ENCODE measurements around the gene SIRPD.

The SIRPD gene

DNA sequence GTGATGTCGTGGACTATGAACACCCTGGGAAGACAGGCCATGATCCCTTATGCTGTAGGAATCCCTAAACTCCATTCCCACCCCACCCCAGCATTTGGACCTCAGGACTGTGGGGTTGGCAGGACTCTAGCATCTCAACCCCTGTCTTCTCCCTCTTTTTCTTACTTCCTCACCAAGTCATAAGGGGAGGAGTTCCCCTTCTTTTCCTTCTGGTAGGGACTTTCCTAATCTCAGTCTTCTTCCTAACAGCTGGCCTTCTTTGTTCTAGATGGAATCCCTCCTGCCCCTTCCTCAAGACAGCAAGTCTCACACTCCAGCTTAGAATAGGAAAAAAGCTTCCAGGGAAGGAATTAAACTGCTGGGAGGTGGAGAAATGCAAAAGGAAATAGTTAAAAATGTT, 64.0 kb downstream of the SIRPD start:
- Histone ChIP-seq H3K4me3 (no peak overlapping the region), H3K9me3 (no peaks in the 10 kb centered on the region), H3K27ac (no peak overlapping the region), H3K4me1 (no peaks in the 10 kb centered on the region), H3K36me3 (no peaks in the 10 kb centered on the region), H3K27me3 (peaks cover 0 to 4% of the 10 kb centered on the region in 2 donors)
- intact Hi-C loops (cut with DNase I; ENCODE audit: low total_unique reads), result no loop called here
- no peak for DNase-seq
- TF ChIP-seq, protein P1, sequence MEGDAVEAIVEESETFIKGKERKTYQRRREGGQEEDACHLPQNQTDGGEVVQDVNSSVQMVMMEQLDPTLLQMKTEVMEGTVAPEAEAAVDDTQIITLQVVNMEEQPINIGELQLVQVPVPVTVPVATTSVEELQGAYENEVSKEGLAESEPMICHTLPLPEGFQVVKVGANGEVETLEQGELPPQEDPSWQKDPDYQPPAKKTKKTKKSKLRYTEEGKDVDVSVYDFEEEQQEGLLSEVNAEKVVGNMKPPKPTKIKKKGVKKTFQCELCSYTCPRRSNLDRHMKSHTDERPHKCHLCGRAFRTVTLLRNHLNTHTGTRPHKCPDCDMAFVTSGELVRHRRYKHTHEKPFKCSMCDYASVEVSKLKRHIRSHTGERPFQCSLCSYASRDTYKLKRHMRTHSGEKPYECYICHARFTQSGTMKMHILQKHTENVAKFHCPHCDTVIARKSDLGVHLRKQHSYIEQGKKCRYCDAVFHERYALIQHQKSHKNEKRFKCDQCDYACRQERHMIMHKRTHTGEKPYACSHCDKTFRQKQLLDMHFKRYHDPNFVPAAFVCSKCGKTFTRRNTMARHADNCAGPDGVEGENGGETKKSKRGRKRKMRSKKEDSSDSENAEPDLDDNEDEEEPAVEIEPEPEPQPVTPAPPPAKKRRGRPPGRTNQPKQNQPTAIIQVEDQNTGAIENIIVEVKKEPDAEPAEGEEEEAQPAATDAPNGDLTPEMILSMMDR (IDR thresholded peaks at IDR 0.05), result no peak

DNA sequence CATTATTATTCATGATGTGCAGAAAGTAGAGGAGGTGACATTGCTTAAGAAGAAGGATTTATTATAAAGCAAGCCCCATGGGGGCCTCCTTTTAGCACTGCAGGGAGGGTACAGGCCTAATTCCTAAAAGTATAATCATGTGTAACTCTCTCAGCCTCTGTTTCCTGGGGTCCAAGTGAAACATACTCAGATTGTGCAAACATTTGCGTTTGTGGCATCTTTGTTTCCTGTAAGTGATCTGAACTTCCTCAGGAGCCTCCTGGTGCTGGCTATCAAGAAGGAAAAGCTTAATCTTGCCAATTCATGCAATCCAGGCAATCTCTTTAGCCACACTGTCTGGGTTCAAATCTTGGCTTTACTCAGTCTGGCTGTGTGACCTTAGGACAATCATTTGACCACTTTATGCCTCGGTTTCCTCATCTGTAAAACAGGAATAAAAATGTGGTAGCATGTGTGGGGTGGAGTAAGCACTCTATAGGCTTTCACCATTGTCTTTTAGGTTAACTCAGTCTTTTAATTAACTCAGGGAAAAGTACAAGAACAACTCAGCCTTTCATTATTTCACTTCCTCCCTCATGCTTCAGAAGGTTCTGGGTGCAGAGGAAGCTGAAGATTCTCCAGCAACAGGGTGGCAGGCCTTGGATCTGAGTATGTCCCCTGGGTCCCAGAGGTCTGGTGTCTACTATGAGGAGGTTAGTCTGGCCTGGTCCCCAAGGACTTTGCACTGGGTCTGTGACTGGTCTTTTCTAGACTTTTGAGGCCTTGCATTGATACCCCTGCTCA, 65.5 kb downstream of the SIRPD start:
- no peak for DNase-seq
- TF ChIP-seq, protein P1 (IDR thresholded peaks at IDR 0.05), result no peak
- H3K27me3 ChIP-seq, result peaks cover 0 to 4% of the 10 kb centered on the region in 2 donors
- H3K9me3 ChIP-seq, result no peaks in the 10 kb centered on the region
- H3K27ac ChIP-seq, result no peak overlapping the region
- H3K4me1 ChIP-seq, result no peaks in the 10 kb centered on the region
- H3K4me3 ChIP-seq, result no peak overlapping the region
- intact Hi-C loops (cut with DNase I; ENCODE audit: low total_unique reads), result no loop called here
- H3K36me3 ChIP-seq, result no peaks in the 10 kb centered on the region

DNA sequence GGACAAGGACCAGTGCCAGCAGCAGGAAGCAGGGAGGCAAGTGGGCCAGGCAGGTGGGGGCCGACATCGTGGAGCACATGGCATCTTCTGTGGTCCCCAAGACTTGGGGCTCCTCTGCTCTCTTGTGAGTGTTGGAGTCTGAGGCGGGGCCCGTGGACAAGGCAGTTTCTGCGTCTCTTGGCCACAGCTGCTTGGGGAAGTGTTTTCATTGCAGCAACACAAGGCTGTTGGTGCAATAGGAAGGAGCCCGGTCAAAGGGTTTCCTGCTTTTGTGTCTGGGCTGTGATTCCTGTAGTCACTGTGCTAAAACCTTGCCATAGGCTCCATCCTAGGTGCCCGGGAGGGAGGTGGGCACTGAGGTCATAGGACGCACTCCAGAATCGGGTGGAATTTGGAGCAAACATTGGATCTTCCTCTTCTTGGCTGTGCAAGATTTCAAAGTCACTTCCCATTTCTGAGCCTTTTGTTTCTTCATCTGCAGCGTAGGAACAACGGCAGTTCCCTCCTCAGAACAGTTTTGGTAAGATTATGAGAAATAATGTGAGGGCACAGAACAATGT, 66.1 kb downstream of the SIRPD start, which contains the start of gene SIRPB2:
SIRPB2 (minus strand) TSS at position 140 of the 560 bp plus-strand sequence; CDS start at position 79, 61 bp downstream.
- peak; percentile 69 to 80 for DNase-seq
- intact Hi-C loops (cut with DNase I; ENCODE audit: low total_unique reads), result no loop called here
- H3K4me3 ChIP-seq, result peak within 1 kb of the TSS; percentile 28 to 32
- no peaks in the 10 kb centered on the region for H3K4me1 ChIP-seq
- no peaks in the 10 kb centered on the region for H3K36me3 ChIP-seq
- TF ChIP-seq, protein P1 (IDR thresholded peaks at IDR 0.05), result no peak
- peaks cover 0 to 4% of the 10 kb centered on the region in 2 donors for H3K27me3 ChIP-seq
- H3K27ac ChIP-seq, result no peak within 1 kb of the TSS
- no peaks in the 10 kb centered on the region for H3K9me3 ChIP-seq

DNA sequence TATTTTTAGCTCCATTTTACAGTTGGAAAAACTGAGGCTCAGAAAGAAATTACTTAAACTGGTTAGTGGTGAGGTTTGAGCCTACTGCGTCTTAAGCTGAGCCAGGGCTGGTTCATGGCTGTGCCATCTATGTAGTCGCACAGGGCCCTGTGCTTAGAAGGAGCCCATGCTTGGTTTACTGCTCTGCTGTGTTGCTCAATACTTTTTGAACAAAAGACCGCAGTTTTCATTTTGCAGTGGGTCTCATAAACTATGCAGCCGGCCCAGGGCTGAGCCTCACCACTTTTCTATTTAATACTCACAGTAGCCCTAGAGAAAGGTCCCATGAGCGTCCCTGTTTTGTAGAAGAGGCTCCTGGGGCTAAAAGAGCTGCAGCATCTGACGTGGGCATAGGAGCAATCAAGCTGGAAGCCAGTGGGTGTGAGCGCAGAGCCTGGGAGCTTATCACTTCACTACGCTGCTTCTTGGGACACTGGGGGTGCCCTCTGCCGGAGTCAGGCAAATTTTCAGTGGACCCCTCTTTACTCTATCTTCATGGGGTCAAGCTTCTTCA, 66.8 kb downstream of the SIRPD start:
- DNase-seq, result no peak
- H3K27ac ChIP-seq, result no peak overlapping the region
- peak overlapping the region; percentile 28 to 32 for H3K4me3 ChIP-seq
- H3K4me1 ChIP-seq, result no peaks in the 10 kb centered on the region
- H3K36me3 ChIP-seq, result no peaks in the 10 kb centered on the region
- TF ChIP-seq, protein P1 (IDR thresholded peaks at IDR 0.05), result no peak
- H3K9me3 ChIP-seq, result no peaks in the 10 kb centered on the region
- intact Hi-C loops (cut with DNase I; ENCODE audit: low total_unique reads), result no loop called here
- peaks cover 0 to 4% of the 10 kb centered on the region in 2 donors for H3K27me3 ChIP-seq

DNA sequence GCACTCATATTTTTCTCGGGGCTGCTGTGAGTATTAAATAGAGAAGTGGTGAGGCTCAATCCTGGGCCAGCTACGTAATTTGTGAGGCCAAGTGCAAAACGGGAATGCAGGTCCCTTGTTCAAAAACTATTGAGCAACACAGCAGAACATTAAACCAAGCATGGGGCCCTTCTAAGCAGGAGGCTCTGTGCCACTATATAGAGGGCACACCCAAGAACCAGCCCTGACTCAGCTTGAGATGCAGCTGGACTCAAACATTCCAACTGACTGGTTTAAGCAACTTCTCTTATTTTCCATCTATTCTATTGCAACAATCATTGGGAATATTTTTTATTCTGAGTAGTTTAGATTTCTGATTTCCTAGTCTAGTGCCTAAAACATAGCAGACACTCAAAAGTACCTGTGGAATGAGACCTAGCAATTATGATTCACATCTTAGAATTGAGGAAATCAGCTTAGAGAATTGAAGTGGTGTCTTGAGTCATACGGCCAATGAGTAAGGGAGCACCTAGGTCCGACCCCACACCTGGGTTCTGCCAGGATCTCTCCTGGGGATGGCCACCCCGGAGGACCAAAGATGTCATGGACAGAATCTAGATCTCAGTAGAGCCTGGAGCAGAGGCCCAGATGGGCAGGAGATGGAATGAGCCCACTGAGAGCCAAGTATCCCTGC, 67.6 kb downstream of the SIRPD start:
- intact Hi-C loops (cut with DNase I; ENCODE audit: low total_unique reads), result no loop called here
- no peaks in the 10 kb centered on the region for H3K36me3 ChIP-seq
- H3K4me1 ChIP-seq, result no peaks in the 10 kb centered on the region
- DNase-seq, result peak in 1 of 2 donors; percentile 57
- TF ChIP-seq, protein P1 (IDR thresholded peaks at IDR 0.05), result no peak
- peaks cover 0 to 4% of the 10 kb centered on the region in 2 donors for H3K27me3 ChIP-seq
- H3K4me3 ChIP-seq, result peak overlapping the region; percentile 28 to 32
- no peak overlapping the region for H3K27ac ChIP-seq
- H3K9me3 ChIP-seq, result no peaks in the 10 kb centered on the region

Measured in tibial artery (tissue), 4 donors.